GM21528 (cell line): Measurements from ENCODE around the gene KRTAP19-1.
"Not testable (repeated sequence)": the region's sequence is repeated elsewhere in the genome, so short reads cannot be mapped to it uniquely, and the experiment has no call there.

Source experiments
- ATAC-seq: cut with Tn5 transposase; IDR thresholded peaks from one replicate; pipeline ENCODE4 v1.9.1; 2021; ENCODE audit warnings: mild to moderate bottlenecking, moderate library complexity; ENCODE audit not compliant: unreplicated experiment, low FRiP score

KRTAP19-1 gene

DNA sequence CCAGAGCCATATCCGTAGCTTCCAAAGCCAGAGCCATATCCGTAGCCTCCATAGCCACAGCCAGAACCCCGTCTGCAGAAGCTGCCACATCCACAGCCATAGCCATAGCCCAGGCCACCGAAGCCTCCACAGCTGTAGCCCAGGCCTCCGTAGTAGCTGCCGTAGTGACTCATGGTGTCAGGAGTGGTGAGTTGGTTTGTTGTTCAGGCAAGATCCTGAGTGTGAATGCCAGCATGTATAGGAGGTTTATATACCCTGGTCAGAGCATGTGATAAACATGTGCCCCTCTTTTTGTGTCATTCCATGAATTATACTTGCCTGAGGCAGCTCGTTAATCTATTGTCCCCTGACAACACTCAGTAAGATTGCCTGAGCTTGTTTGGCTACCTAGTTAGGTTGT lies at the start of gene KRTAP19-1:
Gene KRTAP19-1, minus strand, starts transcription at position 223 of the 400 bp plus-strand sequence. Its CDS starts 50 bp downstream, at position 173.
- no peak for ATAC-seq

DNA sequence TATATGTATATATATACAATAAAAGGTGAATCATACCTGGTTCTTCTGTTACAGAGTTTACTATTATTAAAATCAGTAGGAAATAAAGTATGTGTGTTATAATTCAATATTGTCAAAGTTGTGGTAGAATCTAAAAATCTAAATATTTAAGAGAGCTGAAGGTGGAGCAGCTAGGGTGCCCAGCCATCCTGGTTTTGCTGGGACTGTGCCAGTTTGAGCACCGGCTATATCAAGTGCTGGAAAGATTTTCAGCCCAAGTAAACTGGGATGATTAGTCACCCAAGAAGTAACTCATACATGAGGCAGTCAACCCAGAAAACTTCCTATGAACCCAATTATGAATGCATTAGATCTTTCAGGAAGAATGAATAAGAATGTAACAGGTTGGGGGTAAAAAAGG lies 38.7 kb upstream of the KRTAP19-1 start:
- ATAC-seq, result no peak

DNA sequence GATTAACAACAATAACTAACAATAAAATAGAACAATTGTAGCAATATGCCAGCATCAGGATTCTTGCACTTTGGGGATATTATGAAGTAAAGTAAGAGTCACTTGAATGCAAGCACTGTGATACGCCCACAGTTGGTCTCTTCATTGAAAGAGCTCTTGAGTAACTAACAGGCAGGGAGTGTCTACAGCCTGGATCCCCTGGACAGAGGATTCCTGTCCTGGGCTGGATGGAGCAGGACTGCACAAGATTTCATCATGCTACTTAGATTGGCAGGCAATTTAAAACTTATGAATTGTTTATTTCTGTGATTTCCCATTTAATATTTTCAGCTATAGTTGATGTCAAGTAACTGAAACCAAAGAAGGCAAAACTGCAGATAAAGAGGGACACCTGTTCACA lies 35.5 kb upstream of the KRTAP19-1 start:
- ATAC-seq, result no peak

DNA sequence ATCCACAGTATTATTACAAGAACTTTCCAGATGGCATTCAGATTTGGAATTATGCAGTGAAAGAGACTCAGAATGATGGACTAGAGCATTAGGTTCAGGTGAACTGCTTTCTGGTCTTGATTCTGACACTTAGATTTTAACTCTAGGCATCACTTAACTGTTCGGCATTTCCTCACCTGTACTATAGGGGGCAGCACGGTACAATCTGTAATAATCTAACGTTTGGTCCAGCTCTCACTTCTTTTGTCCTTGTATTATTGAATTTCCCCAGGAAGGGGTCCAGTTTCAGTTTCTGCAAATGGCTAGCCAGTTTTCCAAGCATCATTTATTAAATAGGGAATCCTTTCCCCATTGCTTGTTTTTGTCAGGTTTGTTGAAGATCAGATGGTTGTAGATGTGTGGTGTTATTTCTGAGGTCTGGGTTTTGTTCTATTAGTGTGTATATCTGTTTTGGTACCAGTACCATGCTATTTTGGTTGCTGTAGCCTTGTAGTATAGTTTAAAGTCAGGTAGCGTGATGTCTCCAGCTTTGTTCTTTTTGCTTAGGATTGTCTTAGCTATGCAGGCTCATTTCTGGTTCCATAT lies 25.5 kb upstream of the KRTAP19-1 start:
- ATAC-seq, result not testable (repeated sequence)

DNA sequence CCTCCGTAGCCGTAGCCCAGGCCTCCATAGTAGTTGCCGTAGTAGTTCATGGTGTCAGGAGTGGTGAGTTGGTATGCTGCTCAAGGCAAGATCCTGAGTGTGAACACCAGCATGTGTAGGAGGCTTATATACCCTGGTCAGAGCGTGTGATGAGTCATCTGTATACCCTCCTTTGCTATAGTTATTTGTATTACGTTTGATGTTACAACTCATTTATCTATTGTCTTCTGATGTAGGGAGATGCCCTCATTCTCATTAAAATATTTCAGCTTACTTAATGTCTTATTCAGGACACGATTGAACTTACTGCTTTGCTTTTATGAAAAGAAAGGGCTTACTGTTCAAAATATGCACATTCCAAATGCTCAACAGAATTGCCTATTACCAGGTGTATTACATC lies 21.9 kb upstream of the KRTAP19-1 start, which contains the start of gene KRTAP19-5:
Gene KRTAP19-5, minus strand, starts transcription at position 101 of the 400 bp plus-strand sequence. Its CDS starts 51 bp downstream, at position 50.
- no peak for ATAC-seq

DNA sequence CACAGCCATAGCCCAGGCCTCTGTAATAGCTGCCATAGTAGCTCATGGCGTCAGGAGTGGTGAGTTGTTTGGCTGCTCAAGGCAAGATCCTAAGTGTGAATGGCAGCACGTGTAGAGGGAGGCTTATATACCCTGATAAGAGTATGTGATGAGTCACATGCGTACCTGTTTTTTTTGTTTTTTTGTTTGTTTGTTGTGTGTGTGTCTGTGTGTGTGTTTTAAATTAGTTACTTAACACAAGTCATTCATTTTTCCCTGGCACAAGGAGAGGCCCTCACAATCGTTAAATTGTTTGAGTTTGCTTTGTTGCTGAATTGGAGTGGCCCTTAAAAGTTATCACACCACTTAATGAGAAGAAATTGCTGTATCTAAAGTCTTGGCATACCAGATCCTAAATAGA lies 16.9 kb upstream of the KRTAP19-1 start, which contains the start of gene KRTAP19-4:
Gene KRTAP19-4, minus strand, starts transcription at position 101 of the 400 bp plus-strand sequence. Its CDS starts 55 bp downstream, at position 46.
- ATAC-seq, result no peak

DNA sequence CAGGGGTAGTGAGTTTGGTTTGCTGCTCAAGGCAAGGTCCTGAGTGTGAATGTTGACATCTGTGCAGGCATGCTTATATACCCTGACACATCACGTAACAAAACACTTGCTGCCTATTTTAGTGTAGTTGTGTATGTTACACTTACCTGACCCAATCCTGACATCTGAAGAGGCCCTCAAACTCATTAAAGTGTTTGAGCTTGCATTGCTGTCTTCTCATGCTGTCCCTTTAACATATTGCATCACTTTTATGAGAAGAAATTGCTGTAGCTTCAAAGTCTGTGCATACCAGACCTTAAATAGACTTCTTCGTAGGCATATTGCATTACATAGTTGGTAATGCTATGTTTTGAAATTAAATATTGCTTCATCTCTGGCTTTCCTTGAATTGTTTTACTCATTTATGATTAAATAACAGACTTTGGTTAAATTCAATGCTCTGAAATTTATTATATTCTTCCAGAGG lies 11.8 kb upstream of the KRTAP19-1 start, which contains the start of gene KRTAP19-3:
Gene KRTAP19-3, minus strand, starts transcription at position 51 of the 466 bp plus-strand sequence. CDS start 56 bp downstream, outside the sequence.
- ATAC-seq, result no peak

DNA sequence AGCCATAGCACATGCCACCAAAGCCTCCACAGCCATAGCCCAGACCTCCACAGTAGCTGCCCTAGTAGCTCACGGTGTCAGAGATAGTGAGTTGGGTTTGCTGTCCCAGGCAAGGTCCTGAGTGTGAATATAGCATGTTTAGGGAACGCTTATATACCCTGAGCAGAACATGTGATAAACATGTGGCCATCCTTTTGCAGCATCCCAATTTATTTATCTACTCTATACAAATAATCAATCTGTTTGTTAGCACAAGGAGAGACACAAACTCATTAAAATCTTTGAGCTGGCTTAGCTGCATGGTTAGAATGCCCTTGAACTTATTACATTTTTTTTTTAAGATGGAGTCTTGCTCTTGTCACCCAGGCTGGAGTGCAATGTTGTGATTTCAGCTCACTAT lies 7.2 kb upstream of the KRTAP19-1 start, which contains the start of gene KRTAP19-2:
Gene KRTAP19-2, minus strand, starts transcription at position 101 of the 400 bp plus-strand sequence. Its CDS starts 88 bp downstream, at position 13.
- no peak for ATAC-seq

DNA sequence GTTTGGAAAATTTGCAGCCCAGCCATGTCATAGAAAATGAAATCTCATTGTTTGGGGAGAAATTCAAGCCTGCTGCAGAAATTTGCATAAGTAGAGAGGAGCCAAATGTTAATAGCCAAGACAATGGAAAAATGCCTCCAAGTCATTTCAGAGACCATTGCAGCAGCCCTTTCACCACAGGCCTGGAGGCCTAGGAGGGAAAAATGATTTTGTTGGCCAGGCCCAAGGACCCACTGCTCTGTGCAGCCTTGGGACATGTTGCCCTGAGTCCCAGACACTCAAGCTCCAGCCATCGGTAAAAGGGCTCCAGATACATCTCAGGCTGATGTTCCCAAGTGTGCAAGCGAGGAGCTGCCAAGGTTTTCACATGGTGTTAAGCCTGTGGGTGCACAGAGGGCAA lies 6.0 kb upstream of the KRTAP19-1 start:
- ATAC-seq, result no peak

DNA sequence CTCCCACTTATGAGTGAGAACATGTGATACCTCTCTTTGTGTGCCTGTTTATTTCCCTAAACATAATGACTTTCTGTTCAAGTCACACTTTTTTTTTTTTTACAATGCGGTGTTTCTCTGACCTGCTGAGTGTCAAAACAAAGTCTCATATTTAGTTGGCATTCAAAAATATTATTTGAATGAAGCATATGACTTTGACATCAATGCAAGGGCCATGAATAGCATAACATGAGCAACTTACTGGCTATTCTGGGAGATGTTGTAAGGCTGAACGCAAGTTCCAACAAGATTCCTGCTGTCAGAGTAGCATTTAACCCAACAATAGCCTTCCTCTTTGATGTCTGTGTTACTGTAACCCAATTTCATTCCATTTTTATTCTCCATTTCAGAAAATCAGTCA lies 2.0 kb upstream of the KRTAP19-1 start:
- no peak for ATAC-seq

DNA sequence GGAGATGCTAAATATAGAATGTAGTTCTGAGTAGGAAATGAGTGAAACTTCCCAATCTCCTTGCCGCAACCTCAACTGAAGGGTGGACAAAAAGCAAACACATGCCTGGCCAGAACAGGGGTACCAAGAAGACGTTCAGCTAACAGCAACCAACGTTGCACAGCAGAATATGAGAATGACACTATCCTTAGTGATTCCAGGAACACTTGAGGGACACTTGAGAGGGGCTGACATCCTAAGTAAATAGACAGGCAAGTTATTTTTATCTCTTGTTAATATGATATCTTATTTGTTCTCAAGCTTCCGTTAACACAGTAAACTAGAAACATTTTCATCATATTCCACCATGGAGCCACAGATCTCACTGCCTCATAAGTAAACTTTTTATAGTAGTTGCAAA lies 908 bp downstream of the KRTAP19-1 start:
- no peak for ATAC-seq

DNA sequence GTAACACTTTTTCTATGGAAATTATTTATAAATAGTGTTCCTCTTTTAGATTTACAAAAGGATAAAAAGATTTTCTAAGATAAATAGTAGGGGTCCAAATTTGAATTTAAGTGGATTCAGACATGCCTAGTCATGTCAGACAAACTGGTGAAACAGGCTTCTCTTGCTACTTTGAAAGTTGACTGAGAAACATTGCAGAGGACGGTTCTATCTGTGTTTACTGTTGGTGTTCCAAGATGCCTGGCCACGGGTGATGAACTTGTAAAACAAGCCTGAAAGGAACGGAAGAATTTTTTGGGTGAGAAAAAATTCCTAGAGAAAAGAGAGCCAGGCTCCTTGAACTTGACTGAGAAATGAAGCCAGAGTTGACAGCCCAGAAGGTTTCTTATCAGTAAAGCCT lies 2.2 kb downstream of the KRTAP19-1 start:
- no peak for ATAC-seq

DNA sequence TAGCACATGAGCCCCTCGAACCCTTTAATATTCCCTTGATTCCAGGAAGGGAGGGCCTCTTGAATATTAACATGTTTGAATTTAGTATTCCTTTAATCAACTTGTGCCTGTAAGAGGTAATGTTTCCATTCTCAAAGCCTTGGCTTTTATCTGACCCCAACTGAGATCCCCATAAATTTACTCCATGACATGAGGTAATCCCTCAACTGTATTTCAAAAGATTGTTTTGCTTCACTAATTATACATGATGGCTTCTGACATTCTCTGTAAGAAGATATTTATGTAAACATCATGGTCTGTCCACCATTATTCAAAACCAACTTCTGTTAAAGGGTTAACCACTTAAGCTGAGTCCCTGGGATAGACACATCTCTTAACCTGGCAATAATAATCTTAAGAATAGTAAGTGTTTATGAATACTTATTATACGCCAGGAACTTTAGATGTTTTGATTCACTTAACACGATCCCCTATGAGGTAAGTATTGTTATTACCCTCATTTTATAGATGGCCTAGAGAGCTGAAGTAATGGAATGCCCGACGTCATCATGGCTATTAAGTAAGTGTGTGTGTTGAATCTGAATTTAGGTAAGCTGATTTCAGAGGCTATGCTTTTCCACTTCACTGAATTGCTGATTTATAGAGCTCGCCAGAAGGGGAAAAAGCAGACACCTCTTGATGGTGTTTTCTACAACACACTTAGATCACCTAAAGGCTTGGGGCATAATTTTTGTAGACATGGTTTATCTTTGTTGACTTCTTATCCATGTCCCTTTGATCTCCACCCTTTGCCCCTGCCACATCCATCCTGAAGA lies 11.1 kb downstream of the KRTAP19-1 start:
- no peak for ATAC-seq

DNA sequence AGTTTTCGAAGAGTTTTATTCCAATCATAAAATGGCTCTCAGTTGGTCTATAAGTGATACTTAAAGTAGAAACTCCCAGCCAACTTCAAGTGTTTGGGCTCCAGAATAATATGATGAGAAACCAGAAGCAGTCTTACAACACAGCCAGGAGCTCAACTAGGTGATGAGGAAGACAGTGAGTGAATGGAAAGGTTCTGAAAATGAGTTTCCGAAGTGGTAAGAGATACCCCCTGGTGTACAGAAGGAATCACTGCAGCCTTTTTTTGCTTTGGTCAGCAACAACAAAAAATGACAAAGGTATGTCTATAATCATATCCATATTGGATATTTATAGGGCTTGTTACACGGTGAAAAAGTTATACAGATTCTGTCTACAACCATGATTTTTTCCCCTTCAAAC lies 16.5 kb downstream of the KRTAP19-1 start:
- no peak for ATAC-seq

DNA sequence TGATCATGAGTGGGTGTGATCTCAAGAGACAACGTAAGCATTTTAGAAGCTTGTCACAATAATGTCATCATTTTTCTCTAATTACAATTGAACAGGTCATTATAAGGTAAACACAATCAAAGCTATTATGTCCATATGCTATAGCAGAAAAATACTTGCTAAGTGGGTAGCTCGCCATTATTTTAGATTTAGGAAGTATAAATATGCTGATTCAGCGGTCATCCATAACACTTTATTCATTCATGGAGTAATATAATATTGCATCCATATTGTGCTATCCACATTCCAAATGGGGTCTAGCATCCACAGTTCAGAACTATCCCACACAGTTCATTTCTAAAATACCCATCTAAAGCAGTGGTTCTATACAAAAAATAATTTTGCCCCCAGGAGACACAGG lies 31.7 kb downstream of the KRTAP19-1 start:
- ATAC-seq, result no peak

DNA sequence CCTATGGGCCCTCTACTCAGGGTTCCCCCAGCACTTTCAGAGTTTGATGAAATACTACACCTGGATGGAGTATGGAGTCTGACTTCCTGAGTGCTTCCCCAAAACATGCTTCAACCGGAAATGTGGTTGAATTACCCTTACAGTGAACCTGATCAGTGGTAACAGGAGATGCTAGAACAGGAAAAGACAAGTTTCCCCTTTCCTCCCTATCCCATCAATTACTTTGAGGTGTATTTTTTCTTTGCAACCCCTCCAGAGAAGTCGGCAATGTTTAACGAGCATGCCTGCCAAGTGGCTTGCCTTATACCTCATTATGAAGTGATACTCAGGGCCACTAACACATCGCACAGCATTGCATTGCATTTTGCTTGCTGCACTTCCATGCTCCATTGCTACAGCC lies 33.1 kb downstream of the KRTAP19-1 start:
- ATAC-seq, result no peak

DNA sequence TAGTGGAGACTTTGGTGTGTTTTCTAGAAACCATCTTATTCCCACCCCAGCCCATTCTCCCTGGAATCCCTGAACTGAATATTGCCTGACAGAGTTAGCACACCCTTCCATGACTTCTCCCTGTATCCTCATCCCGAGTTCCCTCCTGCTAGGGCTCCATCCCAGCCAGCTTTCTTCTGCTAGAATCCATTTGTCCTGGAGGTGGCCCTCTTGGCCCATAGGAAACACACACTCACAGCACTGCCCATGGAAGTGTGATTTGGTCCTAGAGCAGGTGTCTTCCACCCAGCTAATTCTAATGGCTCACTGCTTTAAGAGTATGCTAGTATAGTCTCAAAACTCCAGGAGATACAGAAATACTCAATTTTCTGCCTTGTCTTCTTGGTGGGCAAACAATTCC lies 36.0 kb downstream of the KRTAP19-1 start:
- no peak for ATAC-seq

DNA sequence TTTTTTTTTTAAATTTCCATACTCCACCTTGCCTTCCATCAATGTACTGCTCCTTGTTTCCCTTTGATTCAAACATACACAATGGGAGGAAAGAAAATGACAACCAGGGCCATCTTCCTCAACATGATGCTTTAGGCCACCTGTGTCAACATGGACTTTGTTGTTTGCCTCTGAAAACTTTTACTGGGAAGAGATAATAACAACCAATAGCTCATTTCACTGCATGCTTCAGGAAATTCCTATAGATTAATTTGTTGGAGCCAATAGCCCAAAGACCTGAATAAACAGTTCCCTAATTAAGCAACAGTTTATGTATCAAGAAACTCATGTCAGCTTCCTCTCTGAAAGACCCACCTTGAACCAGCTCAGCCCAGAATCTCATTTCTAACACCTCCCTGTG lies 36.9 kb downstream of the KRTAP19-1 start:
- no peak for ATAC-seq

DNA sequence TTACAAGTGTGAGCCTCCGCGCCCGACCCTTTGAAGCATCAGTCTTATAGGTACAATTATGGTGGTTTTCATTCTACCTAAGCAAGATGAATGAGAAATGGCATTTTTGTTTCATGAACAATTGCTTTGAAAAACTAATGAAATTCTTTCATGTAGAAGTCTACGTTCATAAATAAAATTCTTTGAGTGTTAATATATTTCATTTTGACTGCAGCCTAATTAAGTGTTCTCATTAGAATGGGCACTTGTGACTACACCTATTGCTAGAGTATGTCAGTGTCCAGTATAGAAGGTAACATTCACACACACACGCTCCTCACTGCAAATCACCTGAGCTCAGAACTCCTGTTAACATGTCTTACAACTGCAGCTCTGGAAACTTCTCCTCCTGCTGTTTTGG lies 40.2 kb downstream of the KRTAP19-1 start, which contains the start of gene KRTAP15-1:
Gene KRTAP15-1, plus strand, starts transcription at position 301 of the 400 bp plus-strand sequence. Its CDS starts 53 bp downstream, at position 354.
- no peak for ATAC-seq

DNA sequence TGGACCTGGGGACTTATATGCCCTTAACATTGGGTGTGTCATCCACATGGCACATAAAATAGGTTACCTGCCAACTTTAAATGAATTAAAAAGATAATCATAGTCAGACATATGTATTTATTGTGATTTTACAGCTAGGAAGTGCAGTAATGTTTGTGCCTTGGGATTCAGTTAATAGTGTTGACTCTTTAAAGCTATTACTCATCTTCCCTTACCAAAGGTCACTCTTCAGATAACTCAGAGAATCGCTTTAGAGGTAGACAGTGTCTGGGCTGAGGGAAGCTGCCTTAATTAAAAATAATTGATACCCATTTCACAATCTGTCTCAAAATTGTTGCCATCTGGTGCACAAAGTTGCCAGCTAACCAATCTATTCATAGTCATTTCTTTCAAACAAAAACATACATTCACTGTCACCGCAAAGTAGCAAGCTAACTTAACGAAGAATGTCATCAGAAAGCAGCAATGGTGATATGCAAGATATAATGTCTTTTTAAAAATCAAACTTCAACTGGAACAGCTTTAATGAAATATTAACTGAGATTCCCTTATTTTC lies 43.1 kb downstream of the KRTAP19-1 start:
- no peak for ATAC-seq

DNA sequence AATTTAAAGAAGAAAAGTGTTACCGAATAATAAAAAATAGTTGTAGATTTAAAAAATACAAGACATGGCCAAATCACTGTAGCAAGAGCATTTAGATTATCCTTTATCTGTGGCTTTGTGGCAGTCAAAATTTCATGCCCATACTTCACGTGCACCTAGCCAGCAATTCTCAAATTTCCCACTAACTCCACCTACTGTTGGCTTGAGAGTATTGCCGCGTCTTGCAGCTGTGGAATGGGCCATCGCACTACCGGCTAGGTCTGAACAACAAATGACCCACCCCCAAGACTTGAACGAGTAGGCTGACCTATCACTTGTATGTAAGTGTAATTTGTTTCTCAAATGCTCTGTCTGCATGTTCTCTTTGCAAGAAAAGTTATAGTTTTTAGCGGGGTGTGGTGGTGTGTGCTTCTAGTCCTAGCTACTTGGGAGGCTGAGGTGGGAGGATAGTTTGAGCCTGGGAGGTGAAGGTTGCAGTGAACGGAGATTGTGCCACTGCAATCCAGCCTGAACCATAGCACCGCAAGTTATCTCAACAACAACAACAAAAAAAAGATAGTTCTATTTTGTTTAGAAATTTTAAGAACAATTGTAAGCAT lies 46.0 kb downstream of the KRTAP19-1 start:
- no peak for ATAC-seq
